HepG2 (cell line): Measurements from ENCODE around the gene TSN. TPM values are rescaled to one million over a fixed set of nuclear protein-coding genes. Genes with fewer than 3 reads are reported as not detected.
A peak's percentile ranks its signal among the peaks of the same experiment; 100 is the strongest.

Source experiments
- CAMTA2 ChIP-seq: sonication (generic); formaldehyde crosslinking; IDR thresholded peaks from 2 replicates; pipeline ENCODE4 v1.4.0; 2020; ENCODE audit warnings: mild to moderate bottlenecking, missing genetic modification reagents, borderline replicate concordance
- CENPT ChIP-seq: sonication (generic); formaldehyde crosslinking; IDR thresholded peaks from 2 replicates; pipeline ENCODE4 v1.8.0; 2022; ENCODE audit warnings: low read depth, mild to moderate bottlenecking, moderate library complexity, missing genetic modification reagents
- DNMT3B ChIP-seq: conservative IDR thresholded peaks from 2 replicates; pipeline ENCODE4 v1.6.1; 2016; ENCODE audit warnings: missing biosample characterization, control low read depth
- HNF1A ChIP-seq, 2 experiments: sonication (generic) in 1 of 2; formaldehyde crosslinking in 1 of 2; IDR thresholded peaks; 2 replicates each; pipeline versions ENCODE4 v1.4.0 to v1.6.1; 2016 to 2020; ENCODE audit warnings: borderline replicate concordance in 1 of 2, low read depth in 1 of 2, mild to moderate bottlenecking in 1 of 2, missing genetic modification reagents in 1 of 2
- HNRNPH1 ChIP-seq: fragments of 200-400 bp; formaldehyde crosslinking; optimal IDR thresholded peaks from 2 replicates; pipeline ENCODE3; 2017; ENCODE audit warnings: mild to moderate bottlenecking, low read depth, low read length
- JUND ChIP-seq: sonication (generic); formaldehyde crosslinking; IDR thresholded peaks from 2 replicates; pipeline ENCODE4 v1.8.0; 2022; ENCODE audit warnings: mild to moderate bottlenecking, missing genetic modification reagents
- KLF15 ChIP-seq: sonication (generic); formaldehyde crosslinking; IDR thresholded peaks from 2 replicates; pipeline ENCODE4 v1.8.1; 2023; ENCODE audit warnings: borderline replicate concordance, mild to moderate bottlenecking, inconsistent platforms, missing genetic modification reagents, mixed read lengths
- NFE2L2 ChIP-seq: fragments of 150-350 bp; IDR thresholded peaks from 2 replicates; pipeline ENCODE4 v1.6.1; 2014; ENCODE audit warnings: low read length
- PLRG1 ChIP-seq: fragments of 450-650 bp; conservative IDR thresholded peaks from 2 replicates; pipeline ENCODE4 v1.6.1; 2016
- REL ChIP-seq: sonication (generic); formaldehyde crosslinking; conservative IDR thresholded peaks from 2 replicates; pipeline ENCODE4 v1.8.0; 2022; ENCODE audit warnings: mild to moderate bottlenecking, missing genetic modification reagents, moderate library complexity
- SRF ChIP-seq: IDR thresholded peaks from 2 replicates; pipeline ENCODE4 v1.6.1; 2011; ENCODE audit warnings: mild to moderate bottlenecking, low read depth, low read length, moderate library complexity
- THYN1 ChIP-seq: sonication (generic); formaldehyde crosslinking; IDR thresholded peaks from 2 replicates; pipeline ENCODE4 v1.8.1; 2023; ENCODE audit warnings: low read depth, mild to moderate bottlenecking, moderate library complexity, missing genetic modification reagents, borderline replicate concordance
- YEATS4 ChIP-seq: sonication (generic); formaldehyde crosslinking; IDR thresholded peaks from 2 replicates; pipeline ENCODE4 v1.4.0; 2020; ENCODE audit warnings: missing genetic modification reagents, borderline replicate concordance
- ZBTB2 ChIP-seq: sonication (generic); formaldehyde crosslinking; IDR thresholded peaks from 2 replicates; pipeline ENCODE4 v1.8.0; 2022; ENCODE audit warnings: low read depth, missing genetic modification reagents
- ZNF557 ChIP-seq: sonication (generic); formaldehyde crosslinking; IDR thresholded peaks from 2 replicates; pipeline ENCODE4 v1.4.0; 2020; ENCODE audit warnings: missing genetic modification reagents
- ZNF562 ChIP-seq: sonication (generic); formaldehyde crosslinking; IDR thresholded peaks from 2 replicates; pipeline ENCODE4 v1.8.0; 2022; ENCODE audit warnings: missing genetic modification reagents, borderline replicate concordance
- ZNF75D ChIP-seq: sonication (generic); formaldehyde crosslinking; IDR thresholded peaks from 2 replicates; pipeline ENCODE4 v1.8.1; 2023; ENCODE audit warnings: missing genetic modification reagents, mild to moderate bottlenecking, borderline replicate concordance
- ZNF776 ChIP-seq: sonication (generic); formaldehyde crosslinking; IDR thresholded peaks from 2 replicates; pipeline ENCODE4 v1.4.0; 2020; ENCODE audit warnings: mild to moderate bottlenecking, missing genetic modification reagents
- polyA plus RNA-seq, 8 experiments: library from polyadenylated mRNA; depleted of rRNA in 3 of 8; stranded (reverse) in 7 of 8; unstranded in 1 of 8; fragments of >200 nt; fragmentation: Illumina TruSeq in 4 of 8; extraction: Trizol in 4 of 8; gene quantifications; 2 replicates each; pipeline versions ENCODE4 v1.2.1 to v1.2.3, GENCODE V29; 2011 to 2016; ENCODE audit warnings: low read depth in 4 of 8, missing spikeins in 1 of 8, mixed read lengths in 1 of 8; ENCODE audit not compliant: insufficient read depth in 1 of 8
- total RNA-seq, 5 experiments: library from RNA; depleted of rRNA; stranded (reverse); fragments of >200 nt; fragmentation: Illumina TruSeq; extraction: Trizol; gene quantifications; 2 replicates each; pipeline ENCODE4 v1.2.3, GENCODE V29; 2016; ENCODE audit warnings: low read depth in 1 of 5
- TF ChIP-seq, protein P1 (sequence below): sonication (generic); formaldehyde crosslinking; IDR thresholded peaks from 2 replicates; pipeline ENCODE4 v1.4.0; 2020; ENCODE audit warnings: missing genetic modification reagents, borderline replicate concordance
- TF ChIP-seq, protein P2 (sequence below): IDR thresholded peaks from 2 replicates; pipeline ENCODE4 v1.6.1; 2012; ENCODE audit warnings: low read length, improper control_type of control experiment

TSN gene
- total and polyA plus RNA-seq, 2 of the 13 experiments (the other 11 are each of a cell fraction or from before 2014, with no cell fraction given) = 56.4 to 115 TPM

DNA sequence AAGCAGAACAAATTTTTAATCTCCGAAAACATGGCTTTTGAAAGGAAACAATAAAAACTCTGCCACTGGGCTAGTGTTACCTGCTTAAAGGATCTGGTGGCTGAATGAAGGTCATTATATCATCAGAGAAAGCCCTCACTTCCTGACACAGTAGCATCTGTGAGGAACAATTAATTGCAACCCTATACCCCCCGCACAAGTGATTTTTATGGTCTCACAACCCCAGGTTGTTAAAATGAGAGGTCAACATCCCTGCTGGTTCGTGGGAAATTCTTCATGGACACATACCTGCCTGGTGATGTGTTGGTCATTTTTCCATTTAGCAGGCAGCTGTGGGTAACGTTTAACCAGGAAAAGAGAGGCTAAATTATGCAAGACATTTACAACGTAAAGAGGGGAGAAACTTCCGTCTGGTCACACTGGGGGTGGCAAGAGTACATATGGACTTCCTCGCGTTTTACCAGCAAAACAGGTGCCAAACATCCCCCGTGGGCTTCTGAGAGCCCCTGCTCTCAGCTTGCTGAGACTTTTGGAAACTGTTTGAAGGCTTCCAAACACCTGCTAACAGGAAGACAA is 48.0 kb upstream of the TSN start (continued):
- TF ChIP-seq, protein P1, sequence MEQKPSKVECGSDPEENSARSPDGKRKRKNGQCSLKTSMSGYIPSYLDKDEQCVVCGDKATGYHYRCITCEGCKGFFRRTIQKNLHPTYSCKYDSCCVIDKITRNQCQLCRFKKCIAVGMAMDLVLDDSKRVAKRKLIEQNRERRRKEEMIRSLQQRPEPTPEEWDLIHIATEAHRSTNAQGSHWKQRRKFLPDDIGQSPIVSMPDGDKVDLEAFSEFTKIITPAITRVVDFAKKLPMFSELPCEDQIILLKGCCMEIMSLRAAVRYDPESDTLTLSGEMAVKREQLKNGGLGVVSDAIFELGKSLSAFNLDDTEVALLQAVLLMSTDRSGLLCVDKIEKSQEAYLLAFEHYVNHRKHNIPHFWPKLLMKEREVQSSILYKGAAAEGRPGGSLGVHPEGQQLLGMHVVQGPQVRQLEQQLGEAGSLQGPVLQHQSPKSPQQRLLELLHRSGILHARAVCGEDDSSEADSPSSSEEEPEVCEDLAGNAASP (CRISPR knock-in tag) = no peak
- TF ChIP-seq CENPT (no peak), DNMT3B (CRISPR knock-in tag) (no peak), NFE2L2 (no peak), ZBTB2 (CRISPR knock-in tag) (no peak), SRF (no peak), ZNF776 (CRISPR knock-in tag) (no peak), ZNF75D (CRISPR knock-in tag) (no peak), ZNF562 (CRISPR knock-in tag) (no peak), CAMTA2 (CRISPR knock-in tag) (no peak), REL (CRISPR knock-in tag) (no peak), JUND (no peak), THYN1 (CRISPR knock-in tag) (no peak), YEATS4 (CRISPR knock-in tag) (no peak), ZNF557 (CRISPR knock-in tag) (no peak), PLRG1 (no peak), KLF15 (CRISPR knock-in tag) (no peak), HNRNPH1 (no peak), HNF1A (IDR thresholded peaks at IDR 0.05; ENCODE audit: low read depth) (peak; percentile 81), HNF1A (CRISPR knock-in tag; IDR thresholded peaks at IDR 0.05; ENCODE audit: borderline replicate concordance) (no peak)
- TF ChIP-seq, protein P2, sequence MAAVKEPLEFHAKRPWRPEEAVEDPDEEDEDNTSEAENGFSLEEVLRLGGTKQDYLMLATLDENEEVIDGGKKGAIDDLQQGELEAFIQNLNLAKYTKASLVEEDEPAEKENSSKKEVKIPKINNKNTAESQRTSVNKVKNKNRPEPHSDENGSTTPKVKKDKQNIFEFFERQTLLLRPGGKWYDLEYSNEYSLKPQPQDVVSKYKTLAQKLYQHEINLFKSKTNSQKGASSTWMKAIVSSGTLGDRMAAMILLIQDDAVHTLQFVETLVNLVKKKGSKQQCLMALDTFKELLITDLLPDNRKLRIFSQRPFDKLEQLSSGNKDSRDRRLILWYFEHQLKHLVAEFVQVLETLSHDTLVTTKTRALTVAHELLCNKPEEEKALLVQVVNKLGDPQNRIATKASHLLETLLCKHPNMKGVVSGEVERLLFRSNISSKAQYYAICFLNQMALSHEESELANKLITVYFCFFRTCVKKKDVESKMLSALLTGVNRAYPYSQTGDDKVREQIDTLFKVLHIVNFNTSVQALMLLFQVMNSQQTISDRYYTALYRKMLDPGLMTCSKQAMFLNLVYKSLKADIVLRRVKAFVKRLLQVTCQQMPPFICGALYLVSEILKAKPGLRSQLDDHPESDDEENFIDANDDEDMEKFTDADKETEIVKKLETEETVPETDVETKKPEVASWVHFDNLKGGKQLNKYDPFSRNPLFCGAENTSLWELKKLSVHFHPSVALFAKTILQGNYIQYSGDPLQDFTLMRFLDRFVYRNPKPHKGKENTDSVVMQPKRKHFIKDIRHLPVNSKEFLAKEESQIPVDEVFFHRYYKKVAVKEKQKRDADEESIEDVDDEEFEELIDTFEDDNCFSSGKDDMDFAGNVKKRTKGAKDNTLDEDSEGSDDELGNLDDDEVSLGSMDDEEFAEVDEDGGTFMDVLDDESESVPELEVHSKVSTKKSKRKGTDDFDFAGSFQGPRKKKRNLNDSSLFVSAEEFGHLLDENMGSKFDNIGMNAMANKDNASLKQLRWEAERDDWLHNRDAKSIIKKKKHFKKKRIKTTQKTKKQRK = no peak
